Smooth muscle cell (in vitro differentiated cells): ENCODE results near the gene MASTL. TPM values are rescaled to one million over a fixed set of nuclear protein-coding genes. Genes with fewer than 3 reads are reported as not detected.

Experiments
- DNase-seq: peaks from one replicate; lab custom pipeline; 2025; ENCODE audit not compliant: unreplicated experiment; lab: John Stamatoyannopoulos, UW
- H2AFZ ChIP-seq: fragments of 200-600 bp; sonication (generic); 2 replicates; pipeline ENCODE4 v1.6.0; 2016; ENCODE audit warnings: antibody characterized with exemption, low read depth, mild to moderate bottlenecking
- H3F3A ChIP-seq: fragments of 200-600 bp; sonication (generic); 2 replicates; pipeline ENCODE4 v1.6.0; 2017; ENCODE audit warnings: antibody characterized with exemption, low read depth
- H3K27ac ChIP-seq: fragments of 200-600 bp; sonication (generic); 2 replicates; pipeline ENCODE4 v1.5.1; 2016; ENCODE audit warnings: low read depth, mild to moderate bottlenecking
- H3K27me3 ChIP-seq: fragments of 200-600 bp; sonication (generic); 2 replicates; pipeline ENCODE4 v1.6.1; 2016; ENCODE audit warnings: low read depth, mild to moderate bottlenecking
- H3K36me3 ChIP-seq: fragments of 200-600 bp; sonication (generic); 2 replicates; pipeline ENCODE4 v1.5.1; 2016; ENCODE audit warnings: low read depth
- H3K4me1 ChIP-seq: fragments of 200-600 bp; sonication (generic); 2 replicates; pipeline ENCODE4 v1.5.1; 2016; ENCODE audit warnings: low read depth
- H3K4me2 ChIP-seq: fragments of 200-600 bp; sonication (generic); 2 replicates; pipeline ENCODE4 v1.6.0; 2016; ENCODE audit warnings: mild to moderate bottlenecking
- H3K4me3 ChIP-seq: fragments of 200-600 bp; sonication (generic); 2 replicates; pipeline ENCODE4 v1.5.1; 2016; ENCODE audit warnings: mild to moderate bottlenecking
- H3K79me2 ChIP-seq: fragments of 200-600 bp; sonication (generic); 2 replicates; pipeline ENCODE4 v1.6.0; 2016; ENCODE audit warnings: low read depth, mild to moderate bottlenecking
- H3K9ac ChIP-seq: fragments of 200-600 bp; sonication (generic); 2 replicates; pipeline ENCODE4 v1.6.0; 2016; ENCODE audit warnings: low read depth
- H3K9me3 ChIP-seq: fragments of 200-600 bp; sonication (generic); replicated peaks from 2 replicates; pipeline ENCODE4 v1.5.1; 2016; ENCODE audit warnings: low read depth
- H4K20me1 ChIP-seq: fragments of 200-600 bp; sonication (generic); 2 replicates; pipeline ENCODE4 v1.6.0; 2016; ENCODE audit warnings: low read depth
- CTCF ChIP-seq: fragments of 200-600 bp; sonication (generic); IDR thresholded peaks from 2 replicates; pipeline ENCODE4 v1.5.1; 2017; ENCODE audit warnings: borderline replicate concordance, mild to moderate bottlenecking, antibody characterized with exemption; ENCODE audit not compliant: insufficient read depth, poor library complexity, severe bottlenecking
- WGBS: methylation state at CpG from one replicate; pipeline ENCODE4 v1.1.7; 2016; ENCODE audit warnings: low lambda C conversion rate; 5-methylcytosine and 5-hydroxymethylcytosine counted together
- polyA plus RNA-seq: library from polyadenylated mRNA; unstranded; fragments of >200 nt; fragmentation: Nextera tagmentation; extraction: Ambion mirVana; gene quantifications from 2 replicates; pipeline ENCODE4 v1.2.1, GENCODE V29; 2016
- total RNA-seq: library from RNA; depleted of rRNA; stranded (reverse); fragments of >200 nt; gene quantifications from 2 replicates; pipeline ENCODE4 v1.2.3, GENCODE V29; 2014

The MASTL gene
- total and polyA plus RNA-seq, 2 experiments from 2014 or later, result 9.6 to 19.1 TPM

DNA sequence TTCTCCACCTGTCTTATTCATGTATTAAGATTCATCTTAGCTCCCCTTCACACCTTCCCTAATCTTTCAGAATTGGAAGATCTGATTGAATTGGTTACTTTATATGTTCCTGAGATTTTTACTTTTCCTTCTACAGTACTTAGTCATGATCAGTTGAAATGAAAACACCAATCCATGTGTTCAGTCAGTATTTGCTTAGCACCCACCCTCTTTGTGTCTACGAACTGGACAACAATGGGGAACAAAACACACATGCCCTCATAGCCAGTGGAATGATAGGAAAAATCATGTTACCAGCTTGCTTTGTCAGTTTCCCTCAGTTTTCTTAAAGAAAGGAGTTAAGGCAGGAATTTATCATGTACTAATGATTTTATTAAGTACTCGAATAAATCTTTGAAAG is 2.0 kb downstream of the MASTL start:
- H3K9me3 ChIP-seq, result no peaks in the 10 kb centered on the region
- no peak overlapping the region for H3K9ac ChIP-seq
- peaks cover 17% of the 10 kb centered on the region for H3K4me1 ChIP-seq
- 76% methylated on average over 2 of the region's 2 CpGs for WGBS
- no peaks in the 10 kb centered on the region for H3F3A ChIP-seq
- H4K20me1 ChIP-seq, result peaks cover 15% of the 10 kb centered on the region
- peak overlapping the region; percentile 97 for H3K4me3 ChIP-seq
- no peak for DNase-seq
- TF ChIP-seq CTCF, result no peak
- H3K36me3 ChIP-seq, result peaks cover 5% of the 10 kb centered on the region
- peaks cover 44% of the 10 kb centered on the region for H3K79me2 ChIP-seq
- no peak overlapping the region for H3K27ac ChIP-seq
- H2AFZ ChIP-seq, result no peak overlapping the region
- H3K27me3 ChIP-seq, result no peaks in the 10 kb centered on the region
- peak overlapping the region; percentile 98 for H3K4me2 ChIP-seq

GRCh38 chr10:27158421-27158820 is 3.3 kb downstream of the MASTL start:
- no peaks in the 10 kb centered on the region for H3K9me3 ChIP-seq
- peaks cover 2% of the 10 kb centered on the region for H4K20me1 ChIP-seq
- no peak overlapping the region for H2AFZ ChIP-seq
- no peak overlapping the region for H3K4me2 ChIP-seq
- H3K27me3 ChIP-seq, result no peaks in the 10 kb centered on the region
- H3K36me3 ChIP-seq, result peaks cover 10% of the 10 kb centered on the region
- H3K79me2 ChIP-seq, result peaks cover 32% of the 10 kb centered on the region
- DNase-seq, result no peak
- H3F3A ChIP-seq, result no peaks in the 10 kb centered on the region
- no peak overlapping the region for H3K9ac ChIP-seq
- H3K4me1 ChIP-seq, result peaks cover 7% of the 10 kb centered on the region
- H3K27ac ChIP-seq, result no peak overlapping the region
- no peak overlapping the region for H3K4me3 ChIP-seq
- no peak for TF ChIP-seq CTCF

- Histone ChIP-seq H3K4me3 (no peak overlapping the region), H3K9me3 (no peaks in the 10 kb centered on the region), H4K20me1 (no peaks in the 10 kb centered on the region), H3F3A (no peaks in the 10 kb centered on the region), H3K4me1 (no peaks in the 10 kb centered on the region), H3K27ac (no peak overlapping the region), H3K9ac (no peak overlapping the region), H3K4me2 (no peak overlapping the region), H2AFZ (no peak overlapping the region), H3K27me3 (no peaks in the 10 kb centered on the region), H3K79me2 (no peaks in the 10 kb centered on the region), H3K36me3 (peaks cover 19% of the 10 kb centered on the region)
- no peak for DNase-seq
- TF ChIP-seq CTCF, result no peak
- 100% methylated on average over 4 of the region's 4 CpGs for WGBS
Measured at GRCh38 chr10:27169849-27170248, 14.7 kb downstream of the MASTL start.

DNA sequence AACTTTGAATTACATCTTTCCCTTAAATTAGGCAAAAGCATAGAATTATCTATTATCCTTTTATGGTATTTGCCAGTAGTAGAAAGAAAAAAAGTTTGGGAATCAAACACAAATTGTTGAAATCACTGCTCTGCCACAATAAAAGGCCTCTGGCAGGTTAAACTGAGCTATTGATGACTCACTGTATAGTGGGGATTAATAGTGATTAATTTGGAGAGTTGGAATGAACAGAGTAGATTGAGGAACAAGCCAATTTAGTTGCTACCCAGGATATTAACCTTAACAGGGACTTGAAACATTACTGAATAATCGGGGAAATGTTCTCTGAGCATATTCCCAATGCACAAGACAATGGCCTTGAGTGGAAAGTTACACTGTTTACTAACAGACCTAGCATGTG is 33.1 kb downstream of the MASTL start:
- no peak overlapping the region for H3K27ac ChIP-seq
- WGBS, result 100% methylated on average over 1 of the region's 1 CpG

More for the DNA sequence above, 33.1 kb downstream of the MASTL start:
- Histone ChIP-seq H3K4me1 (no peaks in the 10 kb centered on the region), H3F3A (peaks cover 5% of the 10 kb centered on the region), H4K20me1 (no peaks in the 10 kb centered on the region), H2AFZ (no peak overlapping the region), H3K9ac (no peak overlapping the region), H3K9me3 (no peaks in the 10 kb centered on the region), H3K4me3 (no peak overlapping the region), H3K36me3 (no peaks in the 10 kb centered on the region), H3K79me2 (no peaks in the 10 kb centered on the region), H3K4me2 (no peak overlapping the region), H3K27me3 (no peaks in the 10 kb centered on the region)
- DNase-seq, result no peak
- no peak for TF ChIP-seq CTCF
